Islet of Langerhans (tissue), 1 donor: ENCODE results near the gene DCAF4.

Experiments used
- FAIRE-seq: peaks from one replicate; lab custom pipeline; 2011; peaks lifted over from hg19 to GRCh38; lab: Jason Lieb, UNC

Gene DCAF4

GRCh38 chr14:72894623-72895378 lies 31.5 kb upstream of the DCAF4 start:
- no peak for FAIRE-seq

GRCh38 chr14:72898448-72898847 lies 27.8 kb upstream of the DCAF4 start:
- no peak for FAIRE-seq

- no peak for FAIRE-seq
Observed at GRCh38 chr14:72901361-72901760, 24.9 kb upstream of the DCAF4 start.

- FAIRE-seq, result no peak
Observed at GRCh38 chr14:72902801-72903530, 23.3 kb upstream of the DCAF4 start.

GRCh38 chr14:72903716-72904115 lies 22.5 kb upstream of the DCAF4 start:
- no peak for FAIRE-seq

- FAIRE-seq, result no peak
Observed at GRCh38 chr14:72904218-72904617, 22.0 kb upstream of the DCAF4 start.

- no peak for FAIRE-seq
Observed at GRCh38 chr14:72904840-72905561, 21.3 kb upstream of the DCAF4 start.

- FAIRE-seq, result no peak
Observed at GRCh38 chr14:72906316-72906715, 19.9 kb upstream of the DCAF4 start.

- FAIRE-seq, result no peak
Observed at GRCh38 chr14:72906879-72907278, 19.4 kb upstream of the DCAF4 start.

GRCh38 chr14:72907886-72908285 lies 18.4 kb upstream of the DCAF4 start:
- FAIRE-seq, result no peak

- FAIRE-seq, result no peak
Observed at GRCh38 chr14:72909163-72909562, 17.1 kb upstream of the DCAF4 start.

- FAIRE-seq, result no peak
Observed at GRCh38 chr14:72913809-72914208, 12.5 kb upstream of the DCAF4 start.

- FAIRE-seq, result no peak
Observed at GRCh38 chr14:72916174-72916573, 10.1 kb upstream of the DCAF4 start.

GRCh38 chr14:72917094-72917802 lies 9.0 kb upstream of the DCAF4 start:
- FAIRE-seq, result no peak

GRCh38 chr14:72920008-72920407 lies 6.3 kb upstream of the DCAF4 start:
- no peak for FAIRE-seq

- no peak for FAIRE-seq
Observed at GRCh38 chr14:72921396-72921795, 4.9 kb upstream of the DCAF4 start.

- FAIRE-seq, result no peak
Observed at GRCh38 chr14:72924337-72924736, 1.9 kb upstream of the DCAF4 start.

GRCh38 chr14:72925171-72925759 lies 999 bp upstream of the DCAF4 start:
- FAIRE-seq, result no peak

GRCh38 chr14:72925815-72926291 lies 411 bp upstream of the DCAF4 start:
- FAIRE-seq, result no peak

- no peak for FAIRE-seq
Observed at GRCh38 chr14:72928872-72929271, 2.6 kb downstream of the DCAF4 start.

GRCh38 chr14:72929316-72930080 lies 3.2 kb downstream of the DCAF4 start:
- no peak for FAIRE-seq
